Stomach (tissue), 8 donors: Measurements from ENCODE around the gene C17orf114.

Experiments used
- DNase-seq, 2 donors: peaks; one replicate each; pipeline versions ENCODE4 v3.0.0 to v3.0.0-alpha.2; 2013 to 2019
- H3K27ac ChIP-seq, 5 donors: fragments of 200-600 bp in 4 of 5; sonication (generic) in 4 of 5; one replicate each; pipeline ENCODE4 v1.5.1; 2013 to 2019; ENCODE audit warnings: mild to moderate bottlenecking in 1 of 5, moderate library complexity in 1 of 5
- H3K27me3 ChIP-seq, 3 donors: fragments of 200-600 bp; sonication (generic); one replicate each; pipeline ENCODE4 v1.5.1; 2017 to 2019; ENCODE audit warnings: mixed run types in 1 of 3
- H3K36me3 ChIP-seq, 4 donors: fragments of 200-600 bp; sonication (generic); 1 replicate in 3 of 4; 2 replicates in 1 of 4; pipeline ENCODE4 v1.5.1; 2016 to 2019
- H3K4me1 ChIP-seq, 4 donors: fragments of 200-600 bp; sonication (generic); one replicate each; pipeline ENCODE4 v1.5.1; 2016 to 2019
- H3K4me3 ChIP-seq, 4 donors: fragments of 200-600 bp; sonication (generic) in 3 of 4; one replicate each; pipeline ENCODE4 v1.5.1; 2016 to 2019; ENCODE audit warnings: mild to moderate bottlenecking in 1 of 4
- H3K9me3 ChIP-seq, 4 donors: fragments of 200-600 bp; sonication (generic); one replicate each; pipeline ENCODE4 v1.5.1; 2016 to 2019
- CTCF ChIP-seq, 7 experiments: fragments of 450-650 bp in 4 of 7; fragments of 200-600 bp in 3 of 7; sonication (generic) in 3 of 7; IDR thresholded peaks; one replicate each; pipeline ENCODE4 v1.5.1; 2016 to 2019; ENCODE audit warnings: antibody characterized with exemption in 7 of 7, control low read depth in 2 of 7, mild to moderate bottlenecking in 1 of 7
- EP300 ChIP-seq: sonication (generic); formaldehyde crosslinking; IDR thresholded peaks from one replicate; pipeline ENCODE4 v1.6.1; 2017; ENCODE audit warnings: antibody characterized with exemption
- POLR2A ChIP-seq, 4 donors: fragments of 450-650 bp; IDR thresholded peaks; one replicate each; pipeline ENCODE4 v1.6.1; 2016; ENCODE audit warnings: antibody characterized with exemption in 4 of 4, control low read depth in 2 of 4, mild to moderate bottlenecking in 1 of 4, moderate library complexity in 1 of 4
- POLR2AphosphoS5 ChIP-seq, 3 donors: sonication (generic); formaldehyde crosslinking; IDR thresholded peaks; one replicate each; pipeline ENCODE4 v1.6.1; 2016; ENCODE audit warnings: antibody characterized with exemption in 3 of 3
- WGBS, 5 donors: extraction: QIAGEN DNeasy Blood & Tissue Kit in 3 of 5; methylation state at CpG; one replicate each; pipeline versions ENCODE4 v1.1.5 to v1.1.7; 2013 to 2018; 5-methylcytosine and 5-hydroxymethylcytosine counted together
- intact Hi-C: fragments of 100-400 bp; cut with DNase I; formaldehyde crosslinking; loops from one replicate; pipeline ENCODE4 v1.15.1; 2023; ENCODE audit warnings: low total_unique reads
- donor health status: healthy with polysubstance abuse.
- donor health status: Bipolar disorder and iron deficiency.
- donor health status: healthy.

The C17orf114 gene

DNA sequence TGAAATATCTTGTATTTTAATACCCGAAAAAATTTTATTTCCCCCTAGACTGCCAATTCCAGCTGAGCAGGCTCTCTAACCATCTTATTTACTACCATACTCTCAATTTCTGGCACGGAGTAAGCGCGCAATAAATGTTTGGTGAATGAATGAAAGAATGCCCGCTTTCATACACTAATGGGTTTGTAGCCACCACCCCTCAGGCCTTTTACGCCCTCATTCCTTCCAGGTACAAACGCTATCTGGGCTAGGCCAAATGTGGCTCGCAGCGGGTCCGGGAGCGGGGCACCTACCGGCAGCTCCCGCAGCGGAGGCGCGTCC lies 4.3 kb upstream of the C17orf114 start:
- Histone ChIP-seq H3K27me3 (no peaks in the 10 kb centered on the region), H3K4me1 (peaks cover 12 to 26% (median 23%) of the 10 kb centered on the region in 4 donors), H3K36me3 (peaks cover 0 to 23% (median 17%) of the 10 kb centered on the region in 4 donors), H3K4me3 (peak overlapping the region; percentile 83 to 95 (median 85)), H3K9me3 (no peaks in the 10 kb centered on the region), H3K27ac (peak overlapping the region in 4 of 5 donors; percentile 75 to 84 (median 82))
- 1 to 8% (median 2%) methylated on average over 11 to 16 of the region's 16 CpGs for WGBS, 5 donors
- no peak for DNase-seq
- TF ChIP-seq POLR2A (IDR thresholded peaks at IDR 0.05) = no peak
- no peak for TF ChIP-seq CTCF (IDR thresholded peaks at IDR 0.05)
- TF ChIP-seq POLR2AphosphoS5 (IDR thresholded peaks at IDR 0.05) = no peak
- no peak for TF ChIP-seq EP300
- intact Hi-C loops = no loop called here

GRCh38 chr17:4800462-4801196 lies 1.5 kb downstream of the C17orf114 start:
- Histone ChIP-seq H3K27ac (no peak overlapping the region), H3K4me3 (no peak overlapping the region), H3K27me3 (no peaks in the 10 kb centered on the region), H3K36me3 (peaks cover 13 to 30% (median 26%) of the 10 kb centered on the region in 4 donors), H3K9me3 (no peaks in the 10 kb centered on the region), H3K4me1 (peaks cover 12 to 18% (median 15%) of the 10 kb centered on the region in 4 donors)
- 75 to 85% (median 78%) methylated on average over 9 to 10 of the region's 10 CpGs for WGBS, 5 donors
- no peak for DNase-seq
- intact Hi-C loops = no loop called here
- TF ChIP-seq POLR2A (IDR thresholded peaks at IDR 0.05) (no peak), POLR2AphosphoS5 (IDR thresholded peaks at IDR 0.05) (no peak), CTCF (IDR thresholded peaks at IDR 0.05) (no peak), EP300 (no peak)

DNA sequence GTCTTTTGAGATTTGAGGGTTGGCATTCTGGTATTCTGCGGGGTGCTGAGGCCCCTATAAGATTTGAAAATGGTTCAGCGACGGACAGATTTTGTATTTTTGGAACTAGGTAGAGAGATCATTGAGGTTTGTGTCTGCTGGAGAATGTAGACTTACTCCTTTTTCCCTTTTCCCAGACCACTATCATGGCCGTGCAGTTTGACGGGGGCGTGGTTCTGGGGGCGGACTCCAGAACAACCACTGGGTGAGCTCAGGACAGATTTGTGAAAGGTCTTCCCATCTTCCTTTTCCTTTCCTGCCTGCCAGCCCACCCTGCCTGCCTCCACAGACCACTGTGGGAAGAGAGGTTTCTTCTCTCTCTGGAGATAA lies 5.6 kb downstream of the C17orf114 start:
- peak overlapping the region in 4 of 5 donors; percentile 77 to 88 (median 84) for H3K27ac ChIP-seq

DNA sequence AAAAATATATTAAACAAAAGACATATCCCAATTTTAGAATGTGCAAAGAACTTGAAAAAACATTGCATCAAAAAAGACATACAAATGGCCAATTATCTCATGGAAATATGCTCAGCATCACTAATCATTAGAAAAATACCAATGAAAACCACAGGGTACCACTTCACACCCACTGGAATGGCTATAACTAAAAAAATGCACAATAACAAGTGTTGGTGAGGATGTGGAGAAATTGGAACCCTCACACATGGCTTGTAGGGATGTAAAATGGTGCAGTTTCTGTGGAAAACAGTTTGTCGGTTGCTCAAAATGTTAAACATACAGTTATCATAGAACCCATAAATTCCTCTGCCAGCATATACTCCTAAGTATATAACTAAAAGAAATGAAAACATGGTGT lies 7.0 kb downstream of the C17orf114 start:
- intact Hi-C loops = no loop called here
- Histone ChIP-seq H3K27me3 (no peaks in the 10 kb centered on the region), H3K9me3 (no peaks in the 10 kb centered on the region), H3K4me1 (peaks cover 14 to 27% (median 20%) of the 10 kb centered on the region in 4 donors), H3K4me3 (peak overlapping the region in 2 of 4 donors; percentile 79 to 92), H3K36me3 (peaks cover 13 to 30% (median 26%) of the 10 kb centered on the region in 4 donors), H3K27ac (peak overlapping the region in 4 of 5 donors; percentile 77 to 88 (median 84))
- WGBS, 5 donors = 94 to 100% (median 98%) methylated on average over 1 of the region's 1 CpG
- DNase-seq = no peak
- TF ChIP-seq POLR2A (IDR thresholded peaks at IDR 0.05) = no peak
- no peak for TF ChIP-seq CTCF (IDR thresholded peaks at IDR 0.05)
- TF ChIP-seq POLR2AphosphoS5 (IDR thresholded peaks at IDR 0.05) = no peak
- no peak for TF ChIP-seq EP300

More for the DNA sequence above, 5.6 kb downstream of the C17orf114 start:
- no peaks in the 10 kb centered on the region for H3K9me3 ChIP-seq
- H3K36me3 ChIP-seq = peaks cover 13 to 30% (median 26%) of the 10 kb centered on the region in 4 donors
- DNase-seq = peak in 1 of 2 donors; percentile 54
- WGBS, 5 donors = 0 to 2% (median 1%) methylated on average over 7 of the region's 7 CpGs
- H3K27me3 ChIP-seq = no peaks in the 10 kb centered on the region
- TF ChIP-seq CTCF (IDR thresholded peaks at IDR 0.05) (no peak), POLR2AphosphoS5 (IDR thresholded peaks at IDR 0.05) (no peak), EP300 (no peak), POLR2A (IDR thresholded peaks at IDR 0.05) (no peak)
- intact Hi-C loops = no loop called here
- H3K4me1 ChIP-seq = peaks cover 14 to 21% (median 17%) of the 10 kb centered on the region in 4 donors
- H3K4me3 ChIP-seq = peak overlapping the region; percentile 72 to 99 (median 86)
